K562 (cell line): ENCODE data around the gene NDUFV3. TPM values are rescaled to one million over a fixed set of nuclear protein-coding genes. Genes with fewer than 3 reads are reported as not detected.

ENCODE experiments used
- ATAC-seq: fragments of 200-7000 bp; cut with Tn5 transposase; 3 replicates; pipeline ENCODE4 v1.9.1; 2020; ENCODE audit warnings: moderate library complexity
- BruUV-seq: library from RNA; stranded (reverse); fragments of 400-500 nt; replicated peaks from 2 replicates; lab custom pipeline; 2021; lab: Mats Ljungman, UMichigan
- CTCF ChIA-PET: fragments of 300-600 bp; formaldehyde crosslinking; extraction: SDS; loops from one replicate; lab custom pipeline; 2021; ENCODE audit warnings: low intra/inter-chr PET ratio; lab: Yijun Ruan, JAX
- POLR2A ChIA-PET: fragments of 300-600, 350-650 bp; sonication (Branson Sonifier 250); formaldehyde crosslinking; extraction: SDS; loops from one replicate; lab custom pipeline; 2021; ENCODE audit warnings: antibody characterized with exemption, inconsistent platforms; lab: Yijun Ruan, JAX
- DNase-seq, 4 experiments: peaks; one replicate each; pipeline versions ENCODE4 v3.0.0 to v3.0.0-alpha.2; 2011 to 2018; ENCODE audit warnings: low spot score in 3 of 4, mixed read lengths in 3 of 4; ENCODE audit errors: extremely low read depth in 1 of 4
- FAIRE-seq: peaks from 2 replicates; lab custom pipeline; 2011; peaks lifted over from hg19 to GRCh38; lab: Jason Lieb, UNC
- H2AFZ ChIP-seq: 2 replicates; pipeline ENCODE4 v1.6.0; 2011; ENCODE audit warnings: low read depth, low read length, control low read depth, inconsistent platforms
- H3K27ac ChIP-seq: fragments of 200-600 bp; 3 replicates; pipeline ENCODE4 v1.8.0; 2011; ENCODE audit warnings: low read depth, mild to moderate bottlenecking, control low read depth, inconsistent platforms, low read length, moderate library complexity, mixed read lengths; ENCODE audit errors: extremely low read depth
- H3K27me3 ChIP-seq, 2 experiments: fragments of 300-600 bp in 1 of 2; 2 replicates in 1 of 2; 3 replicates in 1 of 2; pipeline versions ENCODE4 v1.6.0 to v1.8.0; 2011; ENCODE audit warnings: inconsistent platforms in 2 of 2, low read length in 2 of 2, mild to moderate bottlenecking in 1 of 2, mixed read lengths in 1 of 2, moderate library complexity in 1 of 2; ENCODE audit not compliant: control insufficient read depth in 2 of 2, insufficient read depth in 2 of 2
- H3K36me3 ChIP-seq: fragments of 300-600 bp; 3 replicates; pipeline ENCODE4 v1.8.0; 2011; ENCODE audit warnings: mild to moderate bottlenecking, low read length, inconsistent platforms; ENCODE audit not compliant: control insufficient read depth, insufficient read depth
- H3K4me1 ChIP-seq, 2 experiments: fragments of 200-600 bp in 1 of 2; replicated peaks in 1 of 2; 2 replicates in 1 of 2; 3 replicates in 1 of 2; pipeline versions ENCODE4 v1.5.1 to v1.8.0; 2011; ENCODE audit warnings: inconsistent platforms in 2 of 2, low read length in 2 of 2, mild to moderate bottlenecking in 1 of 2, mixed read lengths in 1 of 2, moderate library complexity in 1 of 2; ENCODE audit not compliant: control insufficient read depth in 2 of 2, insufficient read depth in 2 of 2
- H3K4me2 ChIP-seq: 2 replicates; pipeline ENCODE4 v1.6.1; 2011; ENCODE audit warnings: low read length, control low read depth, inconsistent platforms, mixed read lengths; ENCODE audit not compliant: insufficient read depth
- H3K4me3 ChIP-seq: fragments of 200-600 bp; sonication (generic), shearing (Covaris generic); 2 replicates; pipeline ENCODE4 v1.5.1; 2016; ENCODE audit warnings: control low read depth, inconsistent platforms
- H3K79me2 ChIP-seq: fragments of 200-600 bp; 3 replicates; pipeline ENCODE4 v1.8.0; 2011; ENCODE audit warnings: low read length, inconsistent platforms; ENCODE audit not compliant: control insufficient read depth, insufficient read depth
- H3K9ac ChIP-seq, 2 experiments: 2 replicates each; pipeline versions ENCODE4 v1.6.0 to v1.6.1; 2011; ENCODE audit warnings: low read depth in 2 of 2, low read length in 2 of 2, control low read depth in 1 of 2, inconsistent platforms in 1 of 2, mild to moderate bottlenecking in 1 of 2, mixed read lengths in 1 of 2; ENCODE audit not compliant: insufficient read depth in 1 of 2
- H3K9me1 ChIP-seq: one replicate; pipeline ENCODE4 v1.6.0; 2011; ENCODE audit warnings: inconsistent platforms, mild to moderate bottlenecking, low read length, moderate library complexity; ENCODE audit not compliant: control insufficient read depth, insufficient read depth
- H3K9me3 ChIP-seq: replicated peaks from 2 replicates; pipeline ENCODE4 v1.5.1; 2011; ENCODE audit warnings: low read depth, low read length, inconsistent platforms; ENCODE audit not compliant: control insufficient read depth, insufficient read depth
- H4K20me1 ChIP-seq: replicated peaks from 2 replicates; pipeline ENCODE4 v1.6.1; 2011; ENCODE audit warnings: low read length, inconsistent platforms, mixed read lengths; ENCODE audit not compliant: control insufficient read depth, insufficient read depth
- HOXB6 ChIP-seq: fragments of 250-450 bp; sonication (Bioruptor Pico); IDR thresholded peaks from 2 replicates; pipeline ENCODE4 v1.5.1; 2022; ENCODE audit warnings: mild to moderate bottlenecking, borderline replicate concordance
- KLF6 ChIP-seq: fragments of 250-450 bp; sonication (Bioruptor Pico); IDR thresholded peaks from 2 replicates; pipeline ENCODE4 v1.4.0; 2020; ENCODE audit warnings: mild to moderate bottlenecking, moderate library complexity, borderline replicate concordance
- MAX ChIP-seq: sonication (generic); formaldehyde crosslinking; IDR thresholded peaks from 2 replicates; pipeline ENCODE4 v1.9.0; 2022; ENCODE audit warnings: mild to moderate bottlenecking, missing genetic modification reagents
- ZNF146 ChIP-seq: IDR thresholded peaks from one replicate; pipeline ENCODE4 v1.6.1; 2018; ENCODE audit warnings: missing compliant biosample characterization; ENCODE audit not compliant: unreplicated experiment
- WGBS: fragments of 100-300 bp; shearing (Covaris generic); methylation state at CpG from one replicate; pipeline ENCODE4 v1.1.6; 2016; ENCODE audit warnings: low coverage, mixed read lengths; ENCODE audit not compliant: insufficient coverage; ENCODE audit errors: missing lambda C conversion rate; 5-methylcytosine and 5-hydroxymethylcytosine counted together
- in situ Hi-C: fragments of 300-500 bp; cut with MboI; formaldehyde crosslinking; loops from 4 replicates; pipeline ENCODE4 v1.15.0; 2018; ENCODE audit warnings: inconsistent platforms, mixed read lengths
- intact Hi-C: fragments of 100-400 bp; cut with micrococcal nuclease; formaldehyde crosslinking; loops from 2 replicates; pipeline ENCODE4 v1.14.2; 2022
- polyA plus RNA-seq, 8 experiments: library from polyadenylated mRNA; depleted of rRNA in 4 of 8; stranded (reverse) in 5 of 8; unstranded in 3 of 8; fragments of >200 nt; fragmentation: Nextera tagmentation in 2 of 8; fragmentation: Illumina TruSeq in 1 of 8; extraction: Ambion mirVana in 2 of 8; extraction: Trizol in 1 of 8; gene quantifications; 2 replicates each; pipeline versions ENCODE4 v1.2.1 to v1.2.3, GENCODE V29; 2011 to 2014; ENCODE audit warnings: inconsistent platforms in 1 of 8, missing spikeins in 1 of 8
- total RNA-seq, 7 experiments: library from RNA; depleted of rRNA in 6 of 7; stranded (reverse); fragments of >200 nt in 6 of 7; fragmentation: Illumina TruSeq in 2 of 7; extraction: Trizol in 2 of 7; gene quantifications; 2 replicates each; pipeline versions ENCODE4 v1.2.1 to v1.2.3, GENCODE V29; 2011 to 2021; ENCODE audit warnings: low replicate concordance in 1 of 7
- TF ChIP-seq, protein P1 (sequence below): sonication (generic); formaldehyde crosslinking; IDR thresholded peaks from 2 replicates; pipeline ENCODE4 v1.8.0; 2023; ENCODE audit warnings: mild to moderate bottlenecking, missing genetic modification reagents

Gene NDUFV3
- total and polyA plus RNA-seq, 9 of the 15 experiments (the other 6 are each of a cell fraction or from before 2014, with no cell fraction given): 19.1 to 87.8 (median 74.3) TPM

- no peak overlapping the region for H3K4me3 ChIP-seq
- peaks cover 0 to 3% of the 10 kb centered on the region in 2 experiments; a peak in 2 of 5 replicates for H3K4me1 ChIP-seq
- TF ChIP-seq HOXB6 (CRISPR knock-in tag) (no peak), ZNF146 (peak; percentile 80), MAX (CRISPR knock-in tag) (no peak), KLF6 (CRISPR knock-in tag) (no peak)
- TF ChIP-seq, protein P1, sequence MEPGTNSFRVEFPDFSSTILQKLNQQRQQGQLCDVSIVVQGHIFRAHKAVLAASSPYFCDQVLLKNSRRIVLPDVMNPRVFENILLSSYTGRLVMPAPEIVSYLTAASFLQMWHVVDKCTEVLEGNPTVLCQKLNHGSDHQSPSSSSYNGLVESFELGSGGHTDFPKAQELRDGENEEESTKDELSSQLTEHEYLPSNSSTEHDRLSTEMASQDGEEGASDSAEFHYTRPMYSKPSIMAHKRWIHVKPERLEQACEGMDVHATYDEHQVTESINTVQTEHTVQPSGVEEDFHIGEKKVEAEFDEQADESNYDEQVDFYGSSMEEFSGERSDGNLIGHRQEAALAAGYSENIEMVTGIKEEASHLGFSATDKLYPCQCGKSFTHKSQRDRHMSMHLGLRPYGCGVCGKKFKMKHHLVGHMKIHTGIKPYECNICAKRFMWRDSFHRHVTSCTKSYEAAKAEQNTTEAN (CRISPR knock-in tag): no peak
- TF ChIP-seq, all 486 proteins: peak for 1
- no peak overlapping the region for H3K27ac ChIP-seq
- in situ Hi-C loops (no loop called here), intact Hi-C loops (no loop called here)
- WGBS: 60% methylated on average over 1 of the region's 1 CpG
- BruUV-seq: no TSS peak
- no peak overlapping the region for H3K9ac ChIP-seq
- H3K4me2 ChIP-seq: no peak overlapping the region
- DNase-seq: no peak
- no peak for FAIRE-seq
- no peak for ATAC-seq
- H3K9me3 ChIP-seq: no peaks in the 10 kb centered on the region; the same call in 1 of the 2 replicates
- H4K20me1 ChIP-seq: no peaks in the 10 kb centered on the region
- ChIA-PET CTCF (no interaction called here), POLR2A (no interaction called here)
- no peaks in the 10 kb centered on the region for H3K27me3 ChIP-seq
- H3K79me2 ChIP-seq: peaks cover 18% of the 10 kb centered on the region
- no peaks in the 10 kb centered on the region for H3K9me1 ChIP-seq
- H2AFZ ChIP-seq: no peak overlapping the region
- no peaks in the 10 kb centered on the region; the same call in 2 of the 3 replicates for H3K36me3 ChIP-seq
Observed at GRCh38 chr21:42883921-42884320, 9.2 kb upstream of the NDUFV3 start.
